IMR-90 (cell line): ENCODE results near the gene PRDM2. TPM values are rescaled to one million over a fixed set of nuclear protein-coding genes. Genes with fewer than 3 reads are reported as not detected.
A peak's percentile ranks its signal among the peaks of the same experiment; 100 is the strongest.

Source experiments
- ATAC-seq: fragments of 200-7000 bp; cut with Tn5 transposase; 2 replicates; pipeline ENCODE4 v1.9.1; 2020; ENCODE audit warnings: low read depth, mild to moderate bottlenecking, moderate library complexity
- BruUV-seq: library from RNA; stranded (reverse); fragments of 400-500 nt; replicated peaks from 2 replicates; lab custom pipeline; 2021; lab: Mats Ljungman, UMichigan
- CTCF ChIA-PET: fragments of 300-600 bp; formaldehyde crosslinking; extraction: SDS; loops from one replicate; lab custom pipeline; 2021; ENCODE audit warnings: antibody characterized with exemption; lab: Yijun Ruan, JAX
- POLR2A ChIA-PET: fragments of 300-600 bp; sonication (Branson Sonifier 250); formaldehyde crosslinking; loops from one replicate; lab custom pipeline; 2022; ENCODE audit warnings: antibody characterized with exemption; ENCODE audit not compliant: unreplicated experiment; lab: Charles Lee
- DNase-seq: peaks from one replicate; pipeline ENCODE4 v3.0.0; 2013
- H2AFZ ChIP-seq: replicated peaks from 2 replicates; pipeline ENCODE3; 2013; ENCODE audit warnings: low read length, mild to moderate bottlenecking; ENCODE audit not compliant: poor library complexity
- H2AK5ac ChIP-seq: 2 replicates; pipeline ENCODE4 v1.6.1; 2013; ENCODE audit warnings: low read depth, low read length, inconsistent platforms
- H2AK9ac ChIP-seq: replicated peaks from 2 replicates; pipeline ENCODE3; 2013; ENCODE audit warnings: mild to moderate bottlenecking, low read depth, low read length, moderate library complexity; ENCODE audit not compliant: poor library complexity
- H2BK120ac ChIP-seq: 2 replicates; pipeline ENCODE4 v1.6.1; 2013; ENCODE audit warnings: low read depth, low read length, inconsistent platforms
- H2BK15ac ChIP-seq: 3 replicates; pipeline ENCODE4 v1.6.1; 2013; ENCODE audit warnings: low read depth, low read length, inconsistent platforms
- H2BK20ac ChIP-seq: 2 replicates; pipeline ENCODE4 v1.6.1; 2013; ENCODE audit warnings: low read depth, mild to moderate bottlenecking, inconsistent platforms, low read length, moderate library complexity
- H2BK5ac ChIP-seq: 2 replicates; pipeline ENCODE4 v1.6.1; 2013; ENCODE audit warnings: mild to moderate bottlenecking, low read depth, low read length, inconsistent platforms; ENCODE audit not compliant: poor library complexity, severe bottlenecking
- H3K14ac ChIP-seq: replicated peaks from 2 replicates; pipeline ENCODE4 v1.6.1; 2013; ENCODE audit warnings: low read depth, low read length, inconsistent platforms
- H3K18ac ChIP-seq: 2 replicates; pipeline ENCODE4 v1.6.1; 2013; ENCODE audit warnings: low read depth, low read length, control low read depth
- H3K23ac ChIP-seq: 2 replicates; pipeline ENCODE4 v1.6.1; 2013; ENCODE audit warnings: low read depth, low read length, inconsistent platforms
- H3K27ac ChIP-seq: 2 replicates; pipeline ENCODE4 v1.5.1; 2013; ENCODE audit warnings: mild to moderate bottlenecking, control low read depth, low read length; ENCODE audit not compliant: insufficient read depth
- H3K27me3 ChIP-seq: 2 replicates; pipeline ENCODE4 v1.6.1; 2013; ENCODE audit warnings: low read length; ENCODE audit not compliant: control insufficient read depth, insufficient read depth
- H3K36me3 ChIP-seq: 2 replicates; pipeline ENCODE4 v1.6.1; 2013; ENCODE audit warnings: low read length, mixed read lengths; ENCODE audit not compliant: control insufficient read depth, insufficient read depth
- H3K4ac ChIP-seq: 2 replicates; pipeline ENCODE4 v1.6.1; 2013; ENCODE audit warnings: low read depth, low read length, inconsistent platforms
- H3K4me1 ChIP-seq: 2 replicates; pipeline ENCODE4 v1.6.1; 2013; ENCODE audit warnings: low read length, mixed read lengths; ENCODE audit not compliant: control insufficient read depth, insufficient read depth
- H3K4me2 ChIP-seq: 2 replicates; pipeline ENCODE4 v1.6.1; 2013; ENCODE audit warnings: low read depth, mild to moderate bottlenecking, control low read depth, low read length, moderate library complexity
- H3K4me3 ChIP-seq: 2 replicates; pipeline ENCODE4 v1.5.1; 2013; ENCODE audit warnings: low read depth, mild to moderate bottlenecking, control low read depth, low read length, moderate library complexity; ENCODE audit not compliant: insufficient read depth
- H3K56ac ChIP-seq: 2 replicates; pipeline ENCODE4 v1.6.1; 2013; ENCODE audit warnings: low read length, inconsistent platforms; ENCODE audit not compliant: insufficient read depth; ENCODE audit errors: extremely low read depth
- H3K79me1 ChIP-seq, 2 experiments: 2 replicates each; pipeline ENCODE4 v1.6.1; 2013; ENCODE audit warnings: low read length in 2 of 2, inconsistent platforms in 1 of 2, low read depth in 1 of 2
- H3K9ac ChIP-seq: 2 replicates; pipeline ENCODE4 v1.6.1; 2013; ENCODE audit warnings: low read depth, low read length, control low read depth
- H3K9me1 ChIP-seq: 2 replicates; pipeline ENCODE4 v1.6.1; 2013; ENCODE audit warnings: low read length, inconsistent platforms; ENCODE audit not compliant: insufficient read depth
- H3K9me3 ChIP-seq: 2 replicates; pipeline ENCODE4 v1.6.1; 2013; ENCODE audit warnings: low read length; ENCODE audit not compliant: control insufficient read depth, insufficient read depth
- H4K20me1 ChIP-seq: 2 replicates; pipeline ENCODE4 v1.6.1; 2013; ENCODE audit warnings: low read length, inconsistent platforms; ENCODE audit not compliant: insufficient read depth
- H4K5ac ChIP-seq: 2 replicates; pipeline ENCODE4 v1.6.1; 2013; ENCODE audit warnings: mild to moderate bottlenecking, low read depth, low read length, control low read depth
- H4K8ac ChIP-seq, 2 experiments: 2 replicates each; pipeline ENCODE4 v1.6.1; 2013; ENCODE audit warnings: low read depth in 2 of 2, low read length in 2 of 2, control low read depth in 1 of 2, inconsistent platforms in 1 of 2
- H4K91ac ChIP-seq: 2 replicates; pipeline ENCODE4 v1.6.1; 2013; ENCODE audit warnings: low read depth, low read length, inconsistent platforms; ENCODE audit not compliant: insufficient read depth
- BHLHE40 ChIP-seq: fragments of 150-350 bp; IDR thresholded peaks from 2 replicates; pipeline ENCODE4 v1.6.1; 2016; ENCODE audit warnings: mild to moderate bottlenecking, low read depth, low read length
- CEBPB ChIP-seq: IDR thresholded peaks from 2 replicates; pipeline ENCODE4 v1.6.1; 2012; ENCODE audit warnings: low read depth, low read length, improper control_type of control experiment
- CHD1 ChIP-seq: IDR thresholded peaks from 2 replicates; pipeline ENCODE4 v1.6.1; 2012; ENCODE audit warnings: low read depth, low read length, improper control_type of control experiment
- FOS ChIP-seq: fragments of 150-350 bp; IDR thresholded peaks from 2 replicates; pipeline ENCODE4 v1.6.1; 2016; ENCODE audit warnings: low read depth, low read length
- MAFK ChIP-seq: IDR thresholded peaks from 2 replicates; pipeline ENCODE4 v1.6.1; 2012; ENCODE audit warnings: low read depth, low read length, improper control_type of control experiment
- MAZ ChIP-seq: IDR thresholded peaks from 2 replicates; pipeline ENCODE4 v1.6.1; 2012; ENCODE audit warnings: low read depth, mild to moderate bottlenecking, low read length, improper control_type of control experiment, moderate library complexity, borderline replicate concordance
- MXI1 ChIP-seq: IDR thresholded peaks from 2 replicates; pipeline ENCODE4 v1.6.1; 2012; ENCODE audit warnings: low read depth, mild to moderate bottlenecking, low read length, moderate library complexity, borderline replicate concordance
- NFE2L2 ChIP-seq: fragments of 150-350 bp; IDR thresholded peaks from 2 replicates; pipeline ENCODE4 v1.6.1; 2016; ENCODE audit warnings: low read depth, mild to moderate bottlenecking, low read length
- POLR2A ChIP-seq: IDR thresholded peaks from 2 replicates; pipeline ENCODE4 v1.6.1; 2012; ENCODE audit warnings: mild to moderate bottlenecking, low read depth, low read length
- RAD21 ChIP-seq: IDR thresholded peaks from 2 replicates; pipeline ENCODE4 v1.6.1; 2012; ENCODE audit warnings: low read length, improper control_type of control experiment
- RCOR1 ChIP-seq: IDR thresholded peaks from 2 replicates; pipeline ENCODE4 v1.6.1; 2012; ENCODE audit warnings: mild to moderate bottlenecking, low read length, improper control_type of control experiment; ENCODE audit not compliant: insufficient replicate concordance
- RFX5 ChIP-seq: IDR thresholded peaks from 2 replicates; pipeline ENCODE4 v1.8.0; 2012; ENCODE audit warnings: low read depth, mild to moderate bottlenecking, low read length, moderate library complexity
- SMC3 ChIP-seq: fragments of 150-350 bp; IDR thresholded peaks from 2 replicates; pipeline ENCODE4 v1.6.1; 2016; ENCODE audit warnings: low read depth, mild to moderate bottlenecking, antibody characterized with exemption, low read length, moderate library complexity
- WGBS, 2 experiments: methylation state at CpG; one replicate each; pipeline versions ENCODE4 v1.1.5 to v1.1.7; 2013; ENCODE audit warnings: missing lambda C conversion rate in 2 of 2; ENCODE audit not compliant: insufficient read length in 1 of 2; ENCODE audit errors: extremely low coverage in 2 of 2; 5-methylcytosine and 5-hydroxymethylcytosine counted together
- dilution Hi-C: fragments of 300-500 bp; cut with HindIII; formaldehyde crosslinking; loops from one replicate; pipeline ENCODE4 v1.14.3; 2018; ENCODE audit warnings: low sequenced_read_pairs; ENCODE audit not compliant: unreplicated experiment
- in situ Hi-C: fragments of 300-500 bp; cut with MboI; formaldehyde crosslinking; loops from 3 replicates; pipeline ENCODE4 v1.14.3; 2019; ENCODE audit warnings: low sequenced_read_pairs, inconsistent platforms, mixed read lengths
- intact Hi-C: fragments of 100-400 bp; cut with micrococcal nuclease; formaldehyde crosslinking; loops from 2 replicates; pipeline ENCODE4 v1.10.0; 2022
- polyA plus RNA-seq, 3 experiments: library from polyadenylated mRNA; depleted of rRNA; stranded (reverse); fragments of >200 nt; gene quantifications; 2 replicates each; pipeline ENCODE4 v1.2.3, GENCODE V29; 2012; ENCODE audit warnings: low replicate concordance in 1 of 3
- total RNA-seq: library from RNA; depleted of rRNA; stranded (reverse); fragments of >200 nt; gene quantifications from 2 replicates; pipeline ENCODE4 v1.2.3, GENCODE V29; 2012
- TF ChIP-seq, protein P1 (sequence below): fragments of 150-350 bp; IDR thresholded peaks from 2 replicates; pipeline ENCODE4 v1.6.1; 2016; ENCODE audit warnings: low read depth, mild to moderate bottlenecking, low read length, moderate library complexity, borderline replicate concordance
- TF ChIP-seq, protein P2 (sequence below): fragments of 150-350 bp; IDR thresholded peaks from 2 replicates; pipeline ENCODE4 v1.6.1; 2017; ENCODE audit warnings: mild to moderate bottlenecking, antibody characterized with exemption, low read length, low read depth

The PRDM2 gene
- total and polyA plus RNA-seq, 2 of the 4 experiments (the other 2 are of a cell fraction): 3.4 to 8.9 TPM

DNA sequence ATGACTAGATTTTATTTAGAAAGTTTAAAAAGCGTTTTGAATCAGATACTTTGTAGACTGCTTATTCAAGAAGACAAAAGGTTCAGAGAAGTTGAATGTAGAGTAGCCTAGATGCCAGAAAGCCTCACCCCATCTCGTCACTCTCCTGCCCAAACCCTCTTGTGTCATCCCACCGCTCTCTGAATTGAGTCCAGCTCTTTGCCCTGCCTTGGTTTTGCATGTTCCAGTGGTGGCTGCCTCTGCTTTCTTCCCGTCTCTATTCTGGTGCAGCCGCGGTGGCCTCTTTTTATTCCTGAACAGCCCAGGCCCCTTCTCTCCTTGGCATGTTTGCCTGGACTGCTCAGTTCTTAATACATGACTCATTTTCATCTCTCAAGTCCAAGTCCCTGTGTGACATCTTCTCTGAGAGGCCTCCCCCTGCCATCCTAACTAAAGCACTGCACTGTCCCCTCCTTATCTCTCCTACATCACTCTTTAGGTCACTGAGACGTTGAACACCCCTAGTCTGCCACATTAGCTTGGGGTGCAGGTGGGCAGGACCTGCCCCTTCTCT lies 22.9 kb downstream of the PRDM2 start:
- 93% methylated on average over 4 of the region's 7 CpGs; no CpG with 5 or more reads in 1 of the 2 experiments for WGBS, 2 experiments

More for the DNA sequence above, 22.9 kb downstream of the PRDM2 start:
- no peak overlapping the region for H3K14ac ChIP-seq
- no peak overlapping the region for H4K5ac ChIP-seq
- no peak overlapping the region for H3K9ac ChIP-seq
- intact Hi-C loops (no loop called here), dilution Hi-C loops (no loop called here), in situ Hi-C loops (no loop called here)
- no peak overlapping the region for H3K56ac ChIP-seq
- no peaks in the 10 kb centered on the region for H3K36me3 ChIP-seq
- H3K4me3 ChIP-seq: no peak overlapping the region
- no peak overlapping the region for H2BK5ac ChIP-seq
- ChIA-PET CTCF (no interaction called here), POLR2A (no interaction called here)
- H2AFZ ChIP-seq: no peak overlapping the region
- no peak overlapping the region for H2AK5ac ChIP-seq
- H4K20me1 ChIP-seq: no peaks in the 10 kb centered on the region
- DNase-seq (no peak), ATAC-seq (peak; percentile 49)
- no peak overlapping the region for H2AK9ac ChIP-seq
- no peak overlapping the region for H4K91ac ChIP-seq
- TF ChIP-seq, protein P1, sequence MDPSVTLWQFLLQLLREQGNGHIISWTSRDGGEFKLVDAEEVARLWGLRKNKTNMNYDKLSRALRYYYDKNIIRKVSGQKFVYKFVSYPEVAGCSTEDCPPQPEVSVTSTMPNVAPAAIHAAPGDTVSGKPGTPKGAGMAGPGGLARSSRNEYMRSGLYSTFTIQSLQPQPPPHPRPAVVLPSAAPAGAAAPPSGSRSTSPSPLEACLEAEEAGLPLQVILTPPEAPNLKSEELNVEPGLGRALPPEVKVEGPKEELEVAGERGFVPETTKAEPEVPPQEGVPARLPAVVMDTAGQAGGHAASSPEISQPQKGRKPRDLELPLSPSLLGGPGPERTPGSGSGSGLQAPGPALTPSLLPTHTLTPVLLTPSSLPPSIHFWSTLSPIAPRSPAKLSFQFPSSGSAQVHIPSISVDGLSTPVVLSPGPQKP: no peak
- TF ChIP-seq CHD1: no peak
- no peak for TF ChIP-seq MAFK
- TF ChIP-seq NFE2L2: no peak
- TF ChIP-seq SMC3: no peak
- no peak for TF ChIP-seq CEBPB
- TF ChIP-seq FOS: no peak
- TF ChIP-seq RAD21: no peak
- TF ChIP-seq, protein P2, sequence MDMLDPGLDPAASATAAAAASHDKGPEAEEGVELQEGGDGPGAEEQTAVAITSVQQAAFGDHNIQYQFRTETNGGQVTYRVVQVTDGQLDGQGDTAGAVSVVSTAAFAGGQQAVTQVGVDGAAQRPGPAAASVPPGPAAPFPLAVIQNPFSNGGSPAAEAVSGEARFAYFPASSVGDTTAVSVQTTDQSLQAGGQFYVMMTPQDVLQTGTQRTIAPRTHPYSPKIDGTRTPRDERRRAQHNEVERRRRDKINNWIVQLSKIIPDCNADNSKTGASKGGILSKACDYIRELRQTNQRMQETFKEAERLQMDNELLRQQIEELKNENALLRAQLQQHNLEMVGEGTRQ: no peak
- no peak for TF ChIP-seq MAZ
- no peak for TF ChIP-seq RFX5
- no peak for TF ChIP-seq RCOR1
- no peak for TF ChIP-seq MXI1
- no peak for TF ChIP-seq POLR2A
- TF ChIP-seq BHLHE40: no peak
- no peak overlapping the region for H2BK15ac ChIP-seq
- H3K79me1 ChIP-seq: peaks cover 3 to 16% of the 10 kb centered on the region in 2 experiments; a peak in 2 of 4 replicates
- no peak overlapping the region for H4K8ac ChIP-seq
- no peak overlapping the region for H2BK20ac ChIP-seq
- no peak overlapping the region for H3K27ac ChIP-seq
- no peaks in the 10 kb centered on the region; the same call in 1 of the 2 replicates for H3K4me1 ChIP-seq
- H3K4ac ChIP-seq: no peak overlapping the region
- H3K23ac ChIP-seq: no peak overlapping the region
- no TSS peak for BruUV-seq
- no peak overlapping the region for H2BK120ac ChIP-seq
- no peak overlapping the region for H3K4me2 ChIP-seq
- H3K9me3 ChIP-seq: no peaks in the 10 kb centered on the region
- no peaks in the 10 kb centered on the region for H3K27me3 ChIP-seq
- peaks cover 2% of the 10 kb centered on the region; the same call in 1 of the 2 replicates for H3K9me1 ChIP-seq
- no peak overlapping the region for H3K18ac ChIP-seq
